Medulla oblongata (tissue), 1 donor: Measurements from ENCODE around the gene BACE2.

Experiments used
- DNase-seq: peaks from one replicate; pipeline ENCODE4 v3.0.0-alpha.2; 2015; ENCODE audit errors: extremely low spot score

Gene BACE2

DNA sequence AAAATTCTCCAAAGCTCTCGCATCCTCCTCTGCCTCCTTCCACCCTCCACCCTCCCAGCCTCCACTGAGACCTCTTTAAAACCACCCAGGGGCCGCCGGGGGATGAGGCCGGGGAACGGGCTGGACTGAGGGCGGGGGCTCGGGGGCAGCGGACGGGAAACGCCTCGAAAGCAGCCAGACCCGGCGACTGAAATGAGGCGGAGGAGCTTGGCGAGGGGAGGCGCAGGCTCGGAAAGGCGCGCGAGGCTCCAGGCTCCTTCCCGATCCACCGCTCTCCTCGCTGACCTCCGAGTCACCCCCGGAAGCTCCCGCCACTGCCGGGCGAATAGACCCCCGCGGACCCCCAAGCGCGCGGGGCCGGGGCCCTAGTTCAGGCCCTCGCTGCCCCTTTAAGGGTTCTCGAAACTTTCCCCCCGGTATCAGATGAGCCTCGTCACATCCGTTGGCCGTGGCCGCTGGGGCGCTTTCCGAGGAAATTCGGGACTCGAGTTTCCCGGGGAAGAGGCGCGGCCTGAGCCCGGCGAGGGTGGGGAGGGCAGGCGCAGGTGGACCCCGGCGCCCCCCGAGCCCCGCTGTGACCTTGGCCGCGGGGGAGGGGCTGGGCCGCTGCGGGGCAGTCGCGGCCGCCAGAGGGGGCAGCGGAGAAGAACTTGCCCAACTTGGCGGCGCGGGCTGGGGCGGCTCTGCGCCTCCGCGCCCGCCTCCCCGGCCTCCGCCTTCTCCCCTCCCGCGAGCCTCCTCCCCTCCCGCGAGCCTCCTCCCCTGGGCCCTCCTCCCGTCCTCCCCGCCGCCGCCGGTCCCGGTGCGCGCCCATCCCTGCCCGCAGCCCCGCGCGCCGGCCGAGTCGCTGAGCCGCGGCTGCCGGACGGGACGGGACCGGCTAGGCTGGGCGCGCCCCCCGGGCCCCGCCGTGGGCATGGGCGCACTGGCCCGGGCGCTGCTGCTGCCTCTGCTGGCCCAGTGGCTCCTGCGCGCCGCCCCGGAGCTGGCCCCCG is at the start of gene BACE2:
Gene BACE2 (plus strand): TSS at position 813 of the 995 bp plus-strand sequence. CDS start 104 bp downstream, at position 917.
- peak; percentile 76 for DNase-seq

DNA sequence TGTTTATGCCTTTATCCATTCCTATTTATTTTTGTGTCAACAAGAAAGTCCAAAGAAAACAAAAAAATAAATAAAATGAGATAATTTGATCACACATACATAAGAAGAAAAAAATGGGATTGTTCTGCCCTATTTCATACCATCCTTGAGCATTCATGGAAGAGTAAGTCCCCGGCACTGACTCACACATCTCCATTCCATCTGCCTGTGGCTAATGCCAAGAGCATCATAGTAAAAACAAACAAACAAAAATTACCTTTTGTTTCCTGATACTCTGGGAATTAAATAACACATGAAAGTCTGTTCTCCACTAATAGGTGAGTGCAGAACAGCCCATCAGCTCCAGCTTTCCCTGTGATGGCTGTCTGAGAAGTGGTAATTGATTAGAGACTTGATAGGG is 48.1 kb upstream of the BACE2 start:
- no peak for DNase-seq

- DNase-seq, result no peak
Observed at GRCh38 chr21:41120997-41121396, 47.0 kb upstream of the BACE2 start.

DNA sequence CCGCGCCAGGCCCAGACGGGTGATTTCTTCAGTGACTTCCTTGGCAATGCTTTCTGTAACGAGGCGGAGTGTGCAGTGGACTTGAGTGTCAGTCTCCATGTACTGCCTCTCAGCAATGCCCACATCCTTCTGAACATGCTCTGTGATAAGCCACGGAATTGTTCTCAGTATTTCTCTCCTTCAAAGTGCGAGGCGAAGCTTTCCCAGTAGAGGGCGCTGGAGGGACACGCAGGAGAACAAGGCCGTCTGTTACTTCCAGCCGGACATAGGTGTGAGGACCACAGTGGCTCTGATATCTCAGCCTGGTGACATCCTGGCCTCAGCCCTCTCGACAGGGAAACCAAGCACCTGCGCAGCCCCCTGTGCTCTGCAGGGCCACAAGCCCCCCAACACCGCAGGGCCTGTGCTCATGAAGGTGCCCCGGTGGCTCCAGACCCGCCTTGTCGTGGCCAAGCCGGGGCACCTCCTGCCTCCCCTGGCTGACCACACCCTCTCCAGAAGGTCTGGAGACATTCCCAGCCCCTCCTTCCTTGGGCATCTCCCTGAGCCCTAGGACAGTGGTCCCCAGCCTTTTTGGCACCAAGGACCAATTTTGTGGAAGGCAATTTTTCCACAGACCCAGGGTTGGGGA is 46.1 kb upstream of the BACE2 start:
- peak; percentile 94 for DNase-seq

- DNase-seq, result peak; percentile 28
Observed at GRCh38 chr21:41124641-41125201, 43.2 kb upstream of the BACE2 start.

GRCh38 chr21:41128981-41129380 is 39.0 kb upstream of the BACE2 start:
- DNase-seq, result no peak

- DNase-seq, result no peak
Observed at GRCh38 chr21:41130883-41131282, 37.1 kb upstream of the BACE2 start.

DNA sequence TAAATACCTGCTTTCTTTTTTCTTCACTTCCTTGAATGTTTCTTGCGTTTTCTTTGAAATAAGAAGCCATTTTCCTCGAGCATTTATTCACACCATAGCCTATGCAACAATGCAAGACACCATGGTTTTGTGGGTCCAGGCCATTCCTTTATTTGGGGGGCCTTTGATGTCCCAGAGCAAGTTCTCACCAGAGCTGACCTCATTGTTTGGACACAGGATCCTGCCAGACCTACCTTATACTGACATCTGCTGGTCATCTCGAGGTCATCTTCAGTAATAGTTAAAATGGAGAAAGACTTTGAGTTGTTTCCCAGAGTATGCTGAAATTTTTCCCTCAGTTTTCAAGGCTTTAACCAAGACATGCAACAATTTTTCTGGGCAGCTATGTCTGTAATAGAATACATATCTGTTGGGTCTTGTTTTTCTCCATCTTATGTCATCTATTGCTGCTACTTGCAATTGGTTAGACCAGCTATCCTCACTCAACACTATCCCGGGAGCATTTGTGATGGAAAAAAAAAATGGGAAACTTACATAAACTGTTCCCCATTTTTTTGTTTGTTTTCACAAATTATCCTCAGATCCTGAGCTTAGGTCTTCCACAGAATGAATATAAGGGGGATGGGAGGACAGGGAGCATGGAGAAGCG is 34.0 kb upstream of the BACE2 start:
- peak; percentile 81 for DNase-seq

- DNase-seq, result no peak
Observed at GRCh38 chr21:41135746-41136145, 32.2 kb upstream of the BACE2 start.

- DNase-seq, result no peak
Observed at GRCh38 chr21:41136286-41136685, 31.7 kb upstream of the BACE2 start.

DNA sequence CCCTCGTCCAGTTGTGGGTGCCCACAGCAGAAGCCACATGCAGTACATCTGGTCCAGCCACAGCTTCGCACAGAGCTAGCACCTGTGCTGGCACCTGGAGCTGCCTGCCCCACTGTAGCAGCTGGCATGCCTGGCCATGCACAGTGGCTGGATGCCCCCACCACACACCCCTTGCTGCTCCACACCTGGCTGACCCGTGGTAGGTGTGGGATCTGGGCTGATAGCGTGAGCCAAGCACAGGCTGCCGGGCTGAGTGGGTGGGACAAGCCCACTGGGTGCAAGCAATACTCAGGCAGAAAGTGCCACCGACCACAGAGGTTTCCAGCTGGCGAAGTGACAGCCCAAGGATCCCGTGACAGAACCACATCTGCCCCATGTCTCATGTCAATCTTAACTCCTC is 30.6 kb upstream of the BACE2 start:
- no peak for DNase-seq

- DNase-seq, result no peak
Observed at GRCh38 chr21:41137889-41138288, 30.1 kb upstream of the BACE2 start.

GRCh38 chr21:41138711-41139110 is 29.2 kb upstream of the BACE2 start:
- no peak for DNase-seq

DNA sequence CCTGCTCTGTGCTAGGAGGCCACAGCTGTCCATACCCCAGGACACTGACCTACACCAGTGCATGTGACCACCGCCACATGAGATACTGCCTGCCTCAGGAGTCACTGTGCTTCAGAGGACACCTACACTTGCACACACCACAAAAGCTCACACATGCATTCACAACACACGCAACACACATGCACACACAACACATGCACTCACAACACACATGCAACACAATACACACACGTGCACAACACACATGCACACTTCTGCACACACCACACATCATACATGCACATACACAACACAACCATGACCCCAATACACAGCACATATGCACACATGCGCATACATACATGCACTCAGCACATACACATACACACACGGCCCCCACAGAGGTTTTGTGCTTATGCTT is 28.7 kb upstream of the BACE2 start:
- DNase-seq, result no peak

DNA sequence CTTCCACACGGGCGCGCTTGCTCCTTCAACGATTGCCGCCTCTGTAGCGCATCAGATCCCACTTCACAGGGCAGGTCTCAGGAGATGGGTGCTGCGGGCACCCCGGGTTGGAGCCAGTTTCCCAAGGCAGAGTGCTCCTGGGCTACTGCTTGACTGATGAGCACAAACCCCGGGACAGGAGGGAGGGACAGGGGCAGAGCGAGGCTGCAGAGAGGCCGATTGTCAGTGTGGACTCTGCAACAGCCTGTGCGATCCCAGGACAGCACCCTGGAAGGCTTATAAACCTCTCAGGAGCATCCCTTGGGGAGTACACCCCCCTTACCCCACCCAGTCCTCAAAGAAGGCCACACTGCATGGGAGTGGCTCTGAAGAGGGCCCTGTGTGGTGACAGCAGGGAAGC is 28.0 kb upstream of the BACE2 start:
- DNase-seq, result no peak

DNA sequence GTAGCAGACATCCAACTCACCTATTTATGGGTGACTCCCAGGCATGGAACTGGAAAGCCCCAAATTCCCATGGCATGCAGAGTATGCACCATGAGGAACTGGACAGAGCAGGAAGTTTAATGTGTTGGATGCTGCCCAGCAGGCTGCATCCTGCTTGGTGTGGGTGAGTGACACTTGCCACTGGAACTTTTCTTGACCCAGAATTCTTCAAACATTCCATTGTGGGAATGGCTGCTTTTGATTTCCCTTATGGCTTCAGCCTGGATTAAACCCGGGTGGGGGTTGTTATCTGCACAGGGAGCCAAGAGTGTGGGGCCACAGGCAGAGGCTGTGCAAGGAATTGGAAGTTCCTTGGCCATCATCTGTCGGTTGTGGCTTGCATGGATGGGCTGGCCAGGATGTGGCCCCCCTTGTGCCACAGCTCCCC is 26.9 kb upstream of the BACE2 start:
- DNase-seq, result no peak

DNA sequence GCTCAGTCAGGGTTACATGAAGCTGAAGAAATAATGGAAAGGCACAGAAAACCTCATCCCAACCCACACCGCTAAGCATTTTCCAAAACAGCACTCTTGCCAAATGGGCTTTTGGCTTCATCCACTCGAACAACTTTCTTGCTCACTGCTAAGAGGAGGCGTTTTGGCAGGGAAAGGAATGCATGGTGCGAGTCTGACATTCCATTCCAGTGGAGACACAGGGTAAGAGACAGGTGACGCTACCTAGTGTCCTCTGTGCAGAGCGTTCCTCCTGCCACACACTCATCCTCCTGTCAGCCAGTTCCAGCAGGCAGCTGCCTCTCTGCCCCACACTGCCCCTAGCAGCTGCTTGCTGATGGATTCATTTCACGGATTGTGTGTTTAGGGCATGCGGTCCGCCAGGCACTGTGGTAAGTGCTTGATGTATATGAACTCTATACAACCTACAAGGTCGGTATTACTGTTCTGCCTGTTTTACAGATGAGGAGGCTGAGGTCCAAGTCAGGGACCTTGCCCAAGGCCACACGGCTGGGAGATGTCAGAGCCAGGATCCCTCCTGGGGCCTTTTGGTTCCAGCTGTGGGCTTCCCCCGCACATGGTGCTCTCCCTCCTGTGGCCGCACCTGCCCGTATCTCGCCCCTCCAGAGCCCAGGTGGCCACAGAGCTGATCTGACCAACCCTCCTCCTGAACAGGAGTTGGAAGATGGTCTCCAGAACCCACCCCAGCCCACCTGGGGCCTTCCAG is 25.7 kb upstream of the BACE2 start:
- DNase-seq, result peak; percentile 67

GRCh38 chr21:41143596-41144325 is 24.2 kb upstream of the BACE2 start:
- DNase-seq, result no peak

- DNase-seq, result no peak
Observed at GRCh38 chr21:41147096-41147978, 20.6 kb upstream of the BACE2 start.

GRCh38 chr21:41147979-41148355 is 20.0 kb upstream of the BACE2 start:
- DNase-seq, result peak; percentile 61
